ENCODE measurements around the gene KIAA1328.

- TF ChIP-seq CTCF (IDR thresholded peaks at IDR 0.05) (no peak), POLR2A (IDR thresholded peaks at IDR 0.05) (no peak)
Observed at GRCh38 chr18:37175727-37176620, 347.0 kb downstream of the KIAA1328 start.

All from right lobe of liver (tissue), 4 donors.